Testis (tissue), 3 donors: ENCODE results near the gene UGP2. TPM values are rescaled to one million over a fixed set of nuclear protein-coding genes. Genes with fewer than 3 reads are reported as not detected.
"Not testable (repeated sequence)": the region's sequence is repeated elsewhere in the genome, so short reads cannot be mapped to it uniquely, and the experiment has no call there.

Experiments used
- DNase-seq: peaks from one replicate; pipeline ENCODE4 v3.0.0-alpha.2; 2019
- H3K27ac ChIP-seq, 2 donors: fragments of 200-600 bp; sonication (generic); one replicate each; pipeline ENCODE4 v1.5.1; 2019
- H3K27me3 ChIP-seq: fragments of 200-600 bp; sonication (generic); one replicate; pipeline ENCODE4 v1.5.1; 2019
- H3K36me3 ChIP-seq: fragments of 200-600 bp; sonication (generic); one replicate; pipeline ENCODE4 v1.5.1; 2017; ENCODE audit warnings: low read depth; ENCODE audit errors: missing control alignments
- H3K4me1 ChIP-seq: fragments of 200-600 bp; sonication (generic); one replicate; pipeline ENCODE4 v1.5.1; 2019
- H3K4me3 ChIP-seq, 2 donors: fragments of 200-600 bp; sonication (generic); one replicate each; pipeline ENCODE4 v1.5.1; 2017 to 2019
- H3K9me3 ChIP-seq: fragments of 200-600 bp; sonication (generic); one replicate; pipeline ENCODE4 v1.5.1; 2017
- POLR2A ChIP-seq: fragments of 450-650 bp; IDR thresholded peaks from one replicate; pipeline ENCODE4 v1.6.1; 2017; ENCODE audit warnings: antibody characterized with exemption, mild to moderate bottlenecking, moderate library complexity
- WGBS, 2 donors: methylation state at CpG; one replicate each; pipeline ENCODE4 v1.1.5; 2018; 5-methylcytosine and 5-hydroxymethylcytosine counted together
- intact Hi-C: fragments of 100-400 bp; cut with DNase I; formaldehyde crosslinking; loops from one replicate; pipeline ENCODE4 v1.15.1; 2023; ENCODE audit warnings: low total_unique reads
- polyA plus RNA-seq: library from polyadenylated mRNA; stranded (reverse); fragments of 350-450 nt; fragmentation: Illumina TruSeq; extraction: RNeasy Lipid Tissue Mini Kit (QIAGEN cat#74804); gene quantifications from one replicate; pipeline ENCODE4 v1.2.3, GENCODE V29; 2014; ENCODE audit warnings: low read depth, low replicate concordance; ENCODE audit not compliant: insufficient read depth
- small RNA-seq, 2 donors: library from RNA; depleted of rRNA; stranded (forward); fragments of <200 nt; gene quantifications; one replicate each; pipeline ENCODE3, GENCODE V24; 2016
- total RNA-seq, 2 donors: library from RNA; depleted of rRNA; stranded (reverse); fragments of >200 nt; gene quantifications; one replicate each; pipeline ENCODE4 v1.2.3, GENCODE V29; 2016
- TF ChIP-seq, protein P1 (sequence below), 3 experiments: fragments of 450-650 bp in 2 of 3; fragments of 200-600 bp in 1 of 3; sonication (generic) in 1 of 3; IDR thresholded peaks; one replicate each; pipeline ENCODE4 v1.5.1; 2016 to 2019; ENCODE audit warnings: antibody characterized with exemption in 3 of 3, mild to moderate bottlenecking in 2 of 3, moderate library complexity in 1 of 3

Gene UGP2
- total and polyA plus RNA-seq, 3 donors from 2014 or later: 51.7 to 70.3 (median 52.9) TPM

GRCh38 chr2:63914311-63914710 lies 72.6 kb downstream of the UGP2 start:
- WGBS, 2 donors: 93 to 95% methylated on average over 1 of the region's 1 CpG
- Histone ChIP-seq H3K27me3 (no peaks in the 10 kb centered on the region), H3K9me3 (no peaks in the 10 kb centered on the region), H3K36me3 (no peaks in the 10 kb centered on the region), H3K4me3 (no peak overlapping the region), H3K27ac (no peak overlapping the region), H3K4me1 (no peaks in the 10 kb centered on the region)
- intact Hi-C loops: no loop called here
- DNase-seq: no peak
- TF ChIP-seq, protein P1, sequence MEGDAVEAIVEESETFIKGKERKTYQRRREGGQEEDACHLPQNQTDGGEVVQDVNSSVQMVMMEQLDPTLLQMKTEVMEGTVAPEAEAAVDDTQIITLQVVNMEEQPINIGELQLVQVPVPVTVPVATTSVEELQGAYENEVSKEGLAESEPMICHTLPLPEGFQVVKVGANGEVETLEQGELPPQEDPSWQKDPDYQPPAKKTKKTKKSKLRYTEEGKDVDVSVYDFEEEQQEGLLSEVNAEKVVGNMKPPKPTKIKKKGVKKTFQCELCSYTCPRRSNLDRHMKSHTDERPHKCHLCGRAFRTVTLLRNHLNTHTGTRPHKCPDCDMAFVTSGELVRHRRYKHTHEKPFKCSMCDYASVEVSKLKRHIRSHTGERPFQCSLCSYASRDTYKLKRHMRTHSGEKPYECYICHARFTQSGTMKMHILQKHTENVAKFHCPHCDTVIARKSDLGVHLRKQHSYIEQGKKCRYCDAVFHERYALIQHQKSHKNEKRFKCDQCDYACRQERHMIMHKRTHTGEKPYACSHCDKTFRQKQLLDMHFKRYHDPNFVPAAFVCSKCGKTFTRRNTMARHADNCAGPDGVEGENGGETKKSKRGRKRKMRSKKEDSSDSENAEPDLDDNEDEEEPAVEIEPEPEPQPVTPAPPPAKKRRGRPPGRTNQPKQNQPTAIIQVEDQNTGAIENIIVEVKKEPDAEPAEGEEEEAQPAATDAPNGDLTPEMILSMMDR (IDR thresholded peaks at IDR 0.05): no peak
- no peak for TF ChIP-seq POLR2A

GRCh38 chr2:63926815-63927214 lies 85.1 kb downstream of the UGP2 start:
- intact Hi-C loops: no loop called here
- TF ChIP-seq, protein P1 (IDR thresholded peaks at IDR 0.05): no peak
- 89 to 90% methylated on average over 2 to 7 of the region's 7 CpGs for WGBS, 2 donors
- no peak for DNase-seq
- Histone ChIP-seq H3K27me3 (no peaks in the 10 kb centered on the region), H3K36me3 (no peaks in the 10 kb centered on the region), H3K27ac (no peak overlapping the region), H3K4me3 (no peak overlapping the region), H3K9me3 (no peaks in the 10 kb centered on the region), H3K4me1 (no peaks in the 10 kb centered on the region)

DNA sequence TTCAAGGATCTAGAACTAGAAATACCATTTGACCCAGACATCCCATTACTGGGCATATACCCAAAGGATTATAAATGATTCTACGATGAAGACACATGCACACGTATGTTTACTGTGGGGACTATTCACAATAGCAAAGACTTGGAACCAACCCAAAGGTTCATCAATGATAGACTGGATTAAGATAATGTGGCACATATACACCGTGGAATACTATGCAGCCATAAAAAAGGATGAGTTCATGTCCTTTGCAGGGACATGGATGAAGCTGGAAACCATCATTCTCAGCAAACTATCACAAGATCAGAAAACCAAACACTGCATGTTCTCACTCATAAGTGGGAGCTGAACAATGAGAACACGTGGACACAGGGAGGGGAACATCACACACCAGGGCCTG lies 90.4 kb downstream of the UGP2 start:
- intact Hi-C loops, H3K4me1 ChIP-seq: not testable (repeated sequence)
- WGBS, 2 donors: 97 to 99% methylated on average over 4 of the region's 4 CpGs

More for the DNA sequence above, 90.4 kb downstream of the UGP2 start:
- not testable (repeated sequence) for H3K4me3 ChIP-seq, H3K27me3 ChIP-seq, DNase-seq, H3K9me3 ChIP-seq, H3K27ac ChIP-seq, H3K36me3 ChIP-seq

Small RNA genes within 50 kb of the gene (small RNA-seq; reads per million reads assigned to genes)
- gene RF01293: 0 reads per million in 2 donors

Other genes with a start within 250 kb of the UGP2 start
- gene VPS54, start 177.5 kb downstream of the UGP2 start, total RNA-seq: 10 to 100 TPM; 26.5 to 28.5 TPM
- gene VPS54, start 177.5 kb downstream of the UGP2 start, polyA plus RNA-seq: 27.4 TPM